ENCODE data around the gene SOX11.

SOX11 gene

DNA sequence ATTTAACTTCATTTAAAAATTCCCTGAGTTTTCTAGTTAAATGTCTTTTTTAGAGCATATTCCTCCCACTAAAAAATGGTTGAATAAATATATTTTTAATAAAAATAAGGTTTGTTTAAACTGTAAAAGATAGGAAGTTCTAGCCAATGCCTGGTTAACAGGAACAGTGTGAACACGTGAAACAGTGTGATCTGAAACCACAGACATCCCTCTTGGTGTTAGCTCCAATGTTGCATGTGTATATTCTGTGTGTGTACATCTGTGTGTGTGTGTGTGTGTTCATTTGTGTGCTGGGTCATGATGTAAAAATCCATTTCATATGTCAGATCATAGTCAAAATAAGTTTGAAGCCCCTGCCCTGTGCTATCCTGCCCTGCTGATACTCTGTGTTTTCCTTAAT lies 6.1 kb upstream of the SOX11 start:
- Histone ChIP-seq H4K20me1 (ENCODE audit: low read depth, low read length) (no peaks in the 10 kb centered on the region), H3F3A (ENCODE audit: insufficient read depth) (no peaks in the 10 kb centered on the region), H3K27ac (ENCODE audit: low read depth, low read length) (no peak overlapping the region), H3K79me2 (ENCODE audit: insufficient read depth, low read length) (no peaks in the 10 kb centered on the region), H3K27me3 (ENCODE audit: low read length) (no peaks in the 10 kb centered on the region), H3K36me3 (ENCODE audit: low read length) (no peaks in the 10 kb centered on the region), H2AFZ (ENCODE audit: low read depth, low read length, severe bottlenecking) (no peak overlapping the region), H3K9me2 (replicated peaks; ENCODE audit: insufficient read depth, low read length) (no peaks in the 10 kb centered on the region), H3K4me2 (ENCODE audit: low read depth, low read length, poor library complexity, severe bottlenecking) (no peak overlapping the region), H3K4me3 (ENCODE audit: insufficient read depth, low read length, poor library complexity, severe bottlenecking) (no peak overlapping the region), H3K9ac (ENCODE audit: low read length) (no peak overlapping the region), H3K9me3 (ENCODE audit: insufficient read depth, low read length) (no peaks in the 10 kb centered on the region)
- TF ChIP-seq, protein P1, sequence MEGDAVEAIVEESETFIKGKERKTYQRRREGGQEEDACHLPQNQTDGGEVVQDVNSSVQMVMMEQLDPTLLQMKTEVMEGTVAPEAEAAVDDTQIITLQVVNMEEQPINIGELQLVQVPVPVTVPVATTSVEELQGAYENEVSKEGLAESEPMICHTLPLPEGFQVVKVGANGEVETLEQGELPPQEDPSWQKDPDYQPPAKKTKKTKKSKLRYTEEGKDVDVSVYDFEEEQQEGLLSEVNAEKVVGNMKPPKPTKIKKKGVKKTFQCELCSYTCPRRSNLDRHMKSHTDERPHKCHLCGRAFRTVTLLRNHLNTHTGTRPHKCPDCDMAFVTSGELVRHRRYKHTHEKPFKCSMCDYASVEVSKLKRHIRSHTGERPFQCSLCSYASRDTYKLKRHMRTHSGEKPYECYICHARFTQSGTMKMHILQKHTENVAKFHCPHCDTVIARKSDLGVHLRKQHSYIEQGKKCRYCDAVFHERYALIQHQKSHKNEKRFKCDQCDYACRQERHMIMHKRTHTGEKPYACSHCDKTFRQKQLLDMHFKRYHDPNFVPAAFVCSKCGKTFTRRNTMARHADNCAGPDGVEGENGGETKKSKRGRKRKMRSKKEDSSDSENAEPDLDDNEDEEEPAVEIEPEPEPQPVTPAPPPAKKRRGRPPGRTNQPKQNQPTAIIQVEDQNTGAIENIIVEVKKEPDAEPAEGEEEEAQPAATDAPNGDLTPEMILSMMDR (IDR thresholded peaks at IDR 0.05; ENCODE audit: insufficient read depth, low read length, poor library complexity, severe bottlenecking) = no peak
- TF ChIP-seq EZH2phosphoT487 (conservative IDR thresholded peaks at IDR 0.05; ENCODE audit: low read length) = no peak

DNA sequence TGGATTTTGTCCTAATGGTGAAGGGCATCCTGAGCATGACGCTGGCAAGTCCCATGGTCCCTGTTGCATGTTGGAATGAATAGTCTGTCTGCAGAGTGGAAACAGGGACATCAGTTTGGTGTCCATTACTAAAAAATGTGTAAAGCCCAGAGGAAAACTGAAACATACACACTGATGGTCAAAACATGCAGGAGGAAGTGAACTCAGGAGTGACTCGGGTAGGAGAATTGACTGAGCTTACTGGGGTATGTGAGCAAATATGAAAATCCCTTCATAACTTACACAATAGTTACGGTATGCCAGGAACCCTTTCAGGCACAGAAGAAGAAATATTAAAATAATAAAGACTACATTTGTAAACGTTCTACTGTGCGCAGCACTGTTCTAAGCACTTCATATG lies 5.6 kb upstream of the SOX11 start:
- no peaks in the 10 kb centered on the region for H4K20me1 ChIP-seq (ENCODE audit: low read depth, low read length)
- H3K27me3 ChIP-seq (ENCODE audit: low read length) = no peaks in the 10 kb centered on the region
- H3K79me2 ChIP-seq (ENCODE audit: insufficient read depth, low read length) = no peaks in the 10 kb centered on the region
- no peak for TF ChIP-seq EZH2phosphoT487 (conservative IDR thresholded peaks at IDR 0.05; ENCODE audit: low read length)
- TF ChIP-seq, protein P1 (IDR thresholded peaks at IDR 0.05; ENCODE audit: insufficient read depth, low read length, poor library complexity, severe bottlenecking) = no peak
- no peak overlapping the region for H3K27ac ChIP-seq (ENCODE audit: low read depth, low read length)
- no peak overlapping the region for H3K9ac ChIP-seq (ENCODE audit: low read length)
- H3F3A ChIP-seq (ENCODE audit: insufficient read depth) = no peaks in the 10 kb centered on the region
- no peaks in the 10 kb centered on the region for H3K9me3 ChIP-seq (ENCODE audit: insufficient read depth, low read length)
- H3K9me2 ChIP-seq (replicated peaks; ENCODE audit: insufficient read depth, low read length) = no peaks in the 10 kb centered on the region
- H3K36me3 ChIP-seq (ENCODE audit: low read length) = no peaks in the 10 kb centered on the region
- no peak overlapping the region for H3K4me3 ChIP-seq (ENCODE audit: insufficient read depth, low read length, poor library complexity, severe bottlenecking)
- H3K4me2 ChIP-seq (ENCODE audit: low read depth, low read length, poor library complexity, severe bottlenecking) = no peak overlapping the region
- H2AFZ ChIP-seq (ENCODE audit: low read depth, low read length, severe bottlenecking) = no peak overlapping the region

DNA sequence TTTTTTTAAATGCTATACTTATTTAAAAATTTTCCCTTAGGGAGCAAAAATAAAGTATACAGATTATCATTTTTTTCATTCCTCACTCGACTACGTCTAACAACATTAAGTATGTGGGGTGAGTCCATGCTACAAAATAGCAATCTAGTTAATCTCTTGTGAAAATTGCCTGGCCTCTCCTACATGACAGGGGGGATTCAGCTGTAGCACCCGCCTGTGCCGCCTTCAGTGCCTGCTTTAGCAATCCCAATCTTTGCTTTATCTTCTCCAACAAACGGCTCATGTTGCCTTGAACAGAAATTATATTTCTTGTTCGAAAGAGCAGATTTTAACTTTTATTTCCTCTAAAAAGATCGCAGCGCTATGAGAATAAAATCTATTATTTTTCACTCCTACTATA lies 2.4 kb upstream of the SOX11 start:
- TF ChIP-seq, protein P1 (IDR thresholded peaks at IDR 0.05; ENCODE audit: insufficient read depth, low read length, poor library complexity, severe bottlenecking) = no peak
- no peak for TF ChIP-seq EZH2phosphoT487 (conservative IDR thresholded peaks at IDR 0.05; ENCODE audit: low read length)
- H3K79me2 ChIP-seq (ENCODE audit: insufficient read depth, low read length) = no peaks in the 10 kb centered on the region
- no peaks in the 10 kb centered on the region for H3K9me3 ChIP-seq (ENCODE audit: insufficient read depth, low read length)
- H3F3A ChIP-seq (ENCODE audit: insufficient read depth) = no peaks in the 10 kb centered on the region
- no peaks in the 10 kb centered on the region for H4K20me1 ChIP-seq (ENCODE audit: low read depth, low read length)
- H3K4me3 ChIP-seq (ENCODE audit: insufficient read depth, low read length, poor library complexity, severe bottlenecking) = no peak overlapping the region
- no peak overlapping the region for H3K9ac ChIP-seq (ENCODE audit: low read length)
- H2AFZ ChIP-seq (ENCODE audit: low read depth, low read length, severe bottlenecking) = no peak overlapping the region
- no peaks in the 10 kb centered on the region for H3K9me2 ChIP-seq (replicated peaks; ENCODE audit: insufficient read depth, low read length)
- H3K27ac ChIP-seq (ENCODE audit: low read depth, low read length) = no peak overlapping the region
- no peaks in the 10 kb centered on the region for H3K27me3 ChIP-seq (ENCODE audit: low read length)
- no peaks in the 10 kb centered on the region for H3K36me3 ChIP-seq (ENCODE audit: low read length)
- H3K4me2 ChIP-seq (ENCODE audit: low read depth, low read length, poor library complexity, severe bottlenecking) = no peak overlapping the region
